Measurements from ENCODE around the gene ENOSF1. TPM values are rescaled to one million over a fixed set of nuclear protein-coding genes. Genes with fewer than 3 reads are reported as not detected.

ENOSF1 gene
- total RNA-seq, 2 experiments from 2014 or later = 113 to 114 TPM

DNA sequence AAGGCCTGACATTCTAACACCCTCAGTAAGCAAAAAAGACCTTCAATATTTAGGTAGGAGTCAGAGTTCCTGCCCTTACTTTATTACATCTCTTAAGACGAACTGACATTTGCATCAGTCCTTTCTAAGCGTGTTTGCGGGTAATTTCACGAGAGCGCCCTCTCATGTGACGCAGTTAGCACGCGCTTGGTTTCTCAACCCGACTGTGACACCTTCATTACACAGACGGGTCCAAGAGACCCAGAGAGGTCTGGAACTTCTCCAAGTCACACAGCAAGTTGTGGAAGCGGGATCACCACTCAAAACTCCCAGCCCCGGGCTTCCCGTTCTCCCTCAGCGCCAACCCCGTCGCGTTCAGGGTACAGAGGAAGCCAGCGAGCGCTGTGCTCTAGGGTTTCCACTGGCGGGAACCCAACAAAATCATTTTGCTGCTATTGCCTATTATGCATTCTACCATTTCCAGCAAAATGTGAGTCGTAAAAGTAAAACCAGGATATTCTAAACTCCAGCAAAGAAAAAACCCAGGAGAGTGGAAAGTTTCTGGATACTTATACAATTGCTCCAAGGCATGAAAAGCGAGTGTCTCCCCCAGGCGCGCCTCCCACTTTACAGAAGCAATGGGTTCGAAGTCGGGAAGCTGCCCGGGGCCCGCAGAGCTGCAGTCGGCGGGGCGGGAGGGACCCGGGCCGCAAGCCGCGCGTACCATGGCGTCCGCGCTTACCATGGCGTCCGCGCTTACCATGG lies 601 bp downstream of the ENOSF1 start:
- DNase-seq (peak; percentile 90), ATAC-seq (peak; percentile 49)
- peak overlapping the region; percentile 97 for H3K27ac Mint-ChIP-seq
- ChIA-PET CTCF (interaction anchor here (0.6 to 4.0 kb wide), 25 partner anchors 10 to 190 kb away, joined by 3 to 28 read pairs (median 4); partner anchors contain the start of genes TYMS and YES1), POLR2A (interaction anchor here (0.8 to 2.2 kb wide), 7 partner anchors 9 to 119 kb away, joined by 3 to 9 read pairs (median 5); partner anchors contain the start of gene TYMS)
- H3K36me3 Mint-ChIP-seq (ENCODE audit: low read depth) = peaks cover 45% of the 10 kb centered on the region
- H3K4me3 Mint-ChIP-seq = peak overlapping the region; percentile 96
- intact Hi-C loops (cut with micrococcal nuclease) = loop anchor here (10.0 kb wide), 1 partner anchor 123 kb away; no protein-coding TSS in a partner anchor
- TF ChIP-seq, protein P1, sequence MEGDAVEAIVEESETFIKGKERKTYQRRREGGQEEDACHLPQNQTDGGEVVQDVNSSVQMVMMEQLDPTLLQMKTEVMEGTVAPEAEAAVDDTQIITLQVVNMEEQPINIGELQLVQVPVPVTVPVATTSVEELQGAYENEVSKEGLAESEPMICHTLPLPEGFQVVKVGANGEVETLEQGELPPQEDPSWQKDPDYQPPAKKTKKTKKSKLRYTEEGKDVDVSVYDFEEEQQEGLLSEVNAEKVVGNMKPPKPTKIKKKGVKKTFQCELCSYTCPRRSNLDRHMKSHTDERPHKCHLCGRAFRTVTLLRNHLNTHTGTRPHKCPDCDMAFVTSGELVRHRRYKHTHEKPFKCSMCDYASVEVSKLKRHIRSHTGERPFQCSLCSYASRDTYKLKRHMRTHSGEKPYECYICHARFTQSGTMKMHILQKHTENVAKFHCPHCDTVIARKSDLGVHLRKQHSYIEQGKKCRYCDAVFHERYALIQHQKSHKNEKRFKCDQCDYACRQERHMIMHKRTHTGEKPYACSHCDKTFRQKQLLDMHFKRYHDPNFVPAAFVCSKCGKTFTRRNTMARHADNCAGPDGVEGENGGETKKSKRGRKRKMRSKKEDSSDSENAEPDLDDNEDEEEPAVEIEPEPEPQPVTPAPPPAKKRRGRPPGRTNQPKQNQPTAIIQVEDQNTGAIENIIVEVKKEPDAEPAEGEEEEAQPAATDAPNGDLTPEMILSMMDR (IDR thresholded peaks at IDR 0.05) = no peak
- H3K9me3 Mint-ChIP-seq = peaks cover 1% of the 10 kb centered on the region
- H3K27me3 Mint-ChIP-seq = no peaks in the 10 kb centered on the region
- H3K4me1 Mint-ChIP-seq (ENCODE audit: low read depth) = peaks cover 59% of the 10 kb centered on the region

DNA sequence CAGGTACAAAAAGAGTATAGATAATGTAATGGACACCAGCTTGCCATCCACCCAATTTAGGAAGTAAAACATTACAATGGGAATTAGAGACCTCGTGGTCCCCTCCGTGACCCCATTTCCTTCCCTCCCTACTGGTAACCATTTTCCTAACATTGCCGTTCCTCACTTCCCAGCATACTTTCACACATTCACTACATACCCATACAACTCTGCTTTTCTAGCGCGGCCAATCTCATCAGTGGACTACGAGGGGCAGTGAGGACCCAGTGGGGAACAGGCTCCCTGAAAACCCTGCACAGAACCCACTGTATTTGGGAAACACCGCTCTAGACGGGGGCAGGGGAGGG lies 1.1 kb downstream of the ENOSF1 start:
- Mint-ChIP-seq H3K27ac (peak overlapping the region; percentile 97), H3K36me3 (ENCODE audit: low read depth) (peaks cover 48% of the 10 kb centered on the region), H3K4me1 (ENCODE audit: low read depth) (peaks cover 55% of the 10 kb centered on the region), H3K4me3 (peak overlapping the region; percentile 96), H3K9me3 (peaks cover 1% of the 10 kb centered on the region), H3K27me3 (no peaks in the 10 kb centered on the region)
- ChIA-PET CTCF (interaction anchor here (1.1 to 4.0 kb wide), 3 partner anchors 103 to 128 kb away, joined by 4 to 18 read pairs (median 9); no protein-coding TSS in a partner anchor), POLR2A (interaction anchor here (0.7 to 2.5 kb wide), 3 partner anchors 53 to 102 kb away, joined by 4 to 14 read pairs (median 4); partner anchors contain the start of gene TYMS)
- no peak for DNase-seq
- intact Hi-C loops (cut with micrococcal nuclease) = loop anchor here (10.0 kb wide), 1 partner anchor 124 kb away; no protein-coding TSS in a partner anchor
- TF ChIP-seq, protein P1 (IDR thresholded peaks at IDR 0.05) = no peak
- ATAC-seq = no peak

DNA sequence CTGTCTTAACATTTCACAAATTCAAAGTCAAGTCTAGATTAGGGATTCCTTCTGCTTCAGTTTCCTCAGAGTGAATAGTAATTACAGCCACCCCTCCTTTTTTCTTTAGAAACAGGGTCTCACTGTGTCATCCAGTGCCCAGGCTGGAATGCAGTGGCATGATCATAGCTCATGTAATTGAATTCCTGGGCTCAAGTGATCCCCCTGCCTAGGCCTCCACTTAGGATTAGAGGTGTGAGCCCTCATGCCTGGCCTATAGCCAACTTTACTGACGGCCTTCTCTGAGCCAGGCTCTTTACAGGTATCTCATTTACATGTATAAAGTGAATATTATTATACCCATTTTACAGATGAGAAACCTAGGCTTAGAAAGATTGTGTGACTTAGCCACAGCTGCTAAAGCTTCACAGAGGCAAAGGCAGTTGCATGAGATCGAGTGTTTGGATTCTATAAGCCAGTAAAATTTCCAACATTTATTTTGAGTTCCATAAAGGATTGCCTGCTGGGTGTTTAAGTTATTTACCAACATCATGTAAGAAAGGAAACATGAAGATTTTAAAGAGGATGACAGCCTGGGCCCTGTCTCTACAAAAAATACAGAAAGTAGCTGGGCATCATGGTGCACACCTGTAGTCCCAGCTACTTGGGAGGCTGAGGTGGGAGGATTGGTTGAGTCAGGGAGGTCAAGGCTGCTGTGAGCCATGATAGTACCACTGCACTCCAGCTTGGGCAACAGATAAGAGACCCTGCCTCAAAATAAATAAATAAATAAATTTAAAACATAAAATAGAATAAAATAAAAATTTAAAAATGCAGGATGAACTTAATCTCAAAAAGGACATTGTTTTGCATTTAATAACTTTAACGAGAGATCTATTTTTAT lies 1.8 kb downstream of the ENOSF1 start:
- Mint-ChIP-seq H3K27me3 (no peaks in the 10 kb centered on the region), H3K36me3 (ENCODE audit: low read depth) (peaks cover 54% of the 10 kb centered on the region), H3K9me3 (peaks cover 1% of the 10 kb centered on the region), H3K4me1 (ENCODE audit: low read depth) (peaks cover 55% of the 10 kb centered on the region), H3K27ac (peak overlapping the region; percentile 97), H3K4me3 (peak overlapping the region; percentile 96)
- ChIA-PET POLR2A (interaction anchor here (0.6 to 2.5 kb wide), 4 partner anchors 29 to 102 kb away, joined by 3 to 14 read pairs (median 4); partner anchors contain the start of gene TYMS), CTCF (interaction anchor here (1.1 to 4.0 kb wide), 3 partner anchors 103 to 129 kb away, joined by 4 to 18 read pairs (median 9); no protein-coding TSS in a partner anchor)
- intact Hi-C loops (cut with micrococcal nuclease) = loop anchor here (10.0 kb wide), 1 partner anchor 124 kb away; no protein-coding TSS in a partner anchor
- TF ChIP-seq, protein P1 (IDR thresholded peaks at IDR 0.05) = no peak
- DNase-seq (no peak), ATAC-seq (no peak)

DNA sequence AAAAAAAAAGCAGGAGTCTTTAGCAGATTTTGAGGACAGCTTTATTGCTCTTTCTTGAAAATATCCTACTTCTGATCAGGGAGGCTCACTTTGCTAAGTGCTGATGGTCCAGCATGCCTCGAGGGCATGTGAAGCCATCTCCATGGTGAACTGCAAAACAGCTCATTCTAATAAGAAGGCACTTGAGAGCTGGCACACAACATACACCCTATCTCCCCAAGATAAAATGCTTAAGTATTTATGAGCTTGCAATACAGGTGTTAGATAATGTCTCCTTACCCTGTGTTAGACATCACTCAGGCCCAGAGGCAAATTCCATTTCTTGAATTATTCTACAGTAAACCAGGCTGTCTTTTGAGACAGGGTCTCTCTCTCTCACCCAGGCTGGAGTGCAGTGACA lies 2.7 kb downstream of the ENOSF1 start:
- Mint-ChIP-seq H3K27me3 (no peaks in the 10 kb centered on the region), H3K9me3 (peaks cover under 1% of the 10 kb centered on the region), H3K4me3 (peak overlapping the region; percentile 96), H3K27ac (peak overlapping the region; percentile 51), H3K4me1 (ENCODE audit: low read depth) (peaks cover 52% of the 10 kb centered on the region), H3K36me3 (ENCODE audit: low read depth) (peaks cover 63% of the 10 kb centered on the region)
- intact Hi-C loops (cut with micrococcal nuclease) = loop anchor here (10.0 kb wide), 1 partner anchor 125 kb away; no protein-coding TSS in a partner anchor
- TF ChIP-seq, protein P1 (IDR thresholded peaks at IDR 0.05) = no peak
- no peak for ATAC-seq
- DNase-seq = no peak
- POLR2A ChIA-PET = interaction anchor here (2.5 kb wide), 1 partner anchor 51 kb away, joined by 14 read pairs; the partner anchor contains the start of gene TYMS
- CTCF ChIA-PET = interaction anchor here (0.6 to 4.0 kb wide), 2 partner anchors 103 to 130 kb away, joined by 3 to 18 read pairs; no protein-coding TSS in a partner anchor
